Muscle of arm (tissue), 12 donors: ENCODE measurements around the gene MEAF6. TPM values are rescaled to one million over a fixed set of nuclear protein-coding genes. Genes with fewer than 3 reads are reported as not detected.

Experiments
- DNase-seq: peaks from one replicate; pipeline ENCODE4 v3.0.0-alpha.2; 2013
- polyA plus RNA-seq, 12 donors: library from polyadenylated mRNA; unstranded; fragments of 120-200 nt; gene quantifications; one replicate each; pipeline ENCODE4 v1.2.1, GENCODE V29; 2013; ENCODE audit not compliant: insufficient read length in 12 of 12

The MEAF6 gene
- polyA plus RNA-seq, 12 donors, result 37.1 to 65.6 (median 48.4) TPM; not detected in 1

DNA sequence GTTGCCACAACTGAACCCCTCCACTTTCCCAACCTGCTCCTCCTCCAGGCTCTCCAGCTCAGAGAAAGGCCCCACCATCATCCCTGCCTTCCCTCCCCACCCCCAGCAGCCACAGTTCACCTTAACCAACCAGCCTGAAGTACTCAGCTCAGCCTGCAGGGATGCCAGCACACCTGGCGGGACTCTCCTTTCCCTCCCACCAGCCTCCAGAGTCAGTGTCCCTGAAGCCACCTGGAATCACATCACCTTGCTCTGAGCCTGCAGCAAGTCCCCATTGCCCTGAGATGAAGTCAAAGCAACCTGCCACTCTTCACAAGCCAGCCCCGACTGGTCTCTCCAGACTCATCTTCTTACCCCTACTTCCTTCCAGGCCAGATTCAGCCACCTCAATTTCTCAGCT, 66.4 kb downstream of the MEAF6 start:
- DNase-seq, result no peak

DNA sequence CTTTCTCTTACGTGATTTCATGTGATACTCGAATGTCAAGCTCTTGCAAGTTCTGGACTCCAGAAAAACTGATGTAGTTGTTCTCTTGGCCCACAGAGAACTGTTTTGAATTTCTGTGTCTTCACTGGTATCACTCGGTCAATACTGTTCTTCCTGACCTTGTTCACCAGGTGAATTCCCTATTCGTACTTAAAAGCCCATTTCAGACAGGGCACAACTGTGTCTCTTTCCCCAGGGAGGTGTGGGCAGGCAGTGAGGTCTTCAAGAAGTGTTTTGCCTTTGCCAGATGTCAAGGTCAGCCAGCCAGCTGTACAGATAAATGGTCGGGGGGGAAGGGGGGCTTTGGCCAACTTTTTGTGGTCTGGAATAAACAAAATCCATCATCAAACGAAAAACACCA, 67.7 kb downstream of the MEAF6 start:
- DNase-seq, result no peak

DNA sequence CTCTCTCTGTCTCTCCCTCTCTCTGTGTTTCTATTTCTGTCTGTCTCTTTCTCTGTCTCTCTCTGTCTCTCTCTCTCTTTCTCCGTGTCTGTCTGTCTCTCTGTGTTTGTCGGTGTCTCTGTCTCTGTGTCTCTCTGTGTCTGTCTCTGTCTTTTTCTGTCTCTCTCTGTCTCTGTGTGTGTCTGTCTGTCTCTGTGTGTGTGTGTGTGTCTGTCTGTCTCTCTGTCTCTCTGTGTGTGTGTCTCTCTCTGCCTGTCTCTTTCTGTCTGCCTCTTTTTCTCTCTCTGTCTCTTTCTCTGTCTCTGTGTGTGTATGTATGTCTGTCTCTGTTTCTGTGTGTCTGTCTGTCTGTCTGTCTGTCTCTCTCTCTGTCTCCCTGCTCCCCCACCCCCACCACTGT, 71.9 kb downstream of the MEAF6 start:
- DNase-seq, result no peak

Other genes with a start within 250 kb of the MEAF6 start
- 1 to 10 TPM in 6 of 12 donors, under 1 TPM in 4, not detected in 2; 0.72 to 4.8 (median 1.0) TPM for gene ZC3H12A, start 40.2 kb downstream of the MEAF6 start, polyA plus RNA-seq
- gene SNIP1, start 39.5 kb upstream of the MEAF6 start, polyA plus RNA-seq, result 10 to 100 TPM in 5 of 12 donors, 1 to 10 TPM in 6, not detected in 1; 7.2 to 20.8 (median 9.9) TPM
- 10 to 100 TPM in 9 of 12 donors, 1 to 10 TPM in 2, not detected in 1; 6.1 to 21.2 (median 12.3) TPM for gene DNALI1, start 42.2 kb upstream of the MEAF6 start, polyA plus RNA-seq
- 100 to 1,000 TPM in 1 of 12 donors, 10 to 100 TPM in 10, not detected in 1; 45.6 to 104 (median 55.1) TPM for gene GNL2, start 81.2 kb upstream of the MEAF6 start, polyA plus RNA-seq
- gene RSPO1, start 120.1 kb upstream of the MEAF6 start, polyA plus RNA-seq, result 1 to 10 TPM in 2 of 12 donors, under 1 TPM in 1, not detected in 9; 0.70 to 8.2 (median 4.5) TPM
- 10 to 100 TPM in 5 of 12 donors, 1 to 10 TPM in 6, not detected in 1; 5.7 to 13.7 (median 8.9) TPM for gene CDCA8, start 177.8 kb upstream of the MEAF6 start, polyA plus RNA-seq